Central memory CD8-positive, alpha-beta T cell (primary cell): Measurements from ENCODE around the gene INPP5A.
A peak's percentile ranks its signal among the peaks of the same experiment; 100 is the strongest.

ENCODE experiments used
- ATAC-seq: fragments of 150-1000 bp; cut with Tn5 transposase; replicated peaks from 2 replicates; pipeline ENCODE4 v1.10.0; 2022; ENCODE audit warnings: mild to moderate bottlenecking, moderate FRiP score, moderate number of reproducible peaks; ENCODE audit not compliant: poor library complexity, severe bottlenecking; ENCODE audit errors: extremely low read depth
- DNase-seq, 2 donors: peaks; one replicate each; pipeline ENCODE4 v3.0.0; 2021; ENCODE audit warnings: low spot score in 2 of 2
- H3K27ac Mint-ChIP-seq: one replicate; pipeline ENCODE4 v1.8.0; 2022; ENCODE audit warnings: low read depth, mild to moderate bottlenecking, moderate library complexity, mixed read lengths
- H3K27me3 Mint-ChIP-seq: one replicate; pipeline ENCODE4 v1.8.0; 2022; ENCODE audit warnings: mixed read lengths
- H3K36me3 Mint-ChIP-seq: one replicate; pipeline ENCODE4 v1.8.0; 2022; ENCODE audit warnings: mild to moderate bottlenecking, moderate library complexity, mixed read lengths; ENCODE audit not compliant: insufficient read depth
- H3K4me1 Mint-ChIP-seq: one replicate; pipeline ENCODE4 v1.8.0; 2022; ENCODE audit warnings: mixed read lengths
- H3K4me3 Mint-ChIP-seq: one replicate; pipeline ENCODE4 v1.8.0; 2022; ENCODE audit warnings: mild to moderate bottlenecking, moderate library complexity, mixed read lengths
- H3K9me3 Mint-ChIP-seq: one replicate; pipeline ENCODE4 v1.8.0; 2022; ENCODE audit warnings: mixed read lengths

The INPP5A gene

GRCh38 chr10:132681858-132682755 is 144.5 kb downstream of the INPP5A start:
- Mint-ChIP-seq H3K9me3 (no peaks in the 10 kb centered on the region), H3K27me3 (no peaks in the 10 kb centered on the region), H3K27ac (no peak overlapping the region), H3K36me3 (no peaks in the 10 kb centered on the region), H3K4me1 (peaks cover 33% of the 10 kb centered on the region), H3K4me3 (no peak overlapping the region)
- no peak for DNase-seq
- no peak for ATAC-seq

GRCh38 chr10:132684164-132684891 is 146.7 kb downstream of the INPP5A start:
- H3K9me3 Mint-ChIP-seq, result no peaks in the 10 kb centered on the region
- H3K4me3 Mint-ChIP-seq, result peak overlapping the region; percentile 7
- ATAC-seq (peak; percentile 88), DNase-seq (no peak)
- no peaks in the 10 kb centered on the region for H3K27me3 Mint-ChIP-seq
- H3K36me3 Mint-ChIP-seq, result no peaks in the 10 kb centered on the region
- peaks cover 24% of the 10 kb centered on the region for H3K4me1 Mint-ChIP-seq
- peak overlapping the region; percentile 0 for H3K27ac Mint-ChIP-seq

GRCh38 chr10:132685101-132685891 is 147.7 kb downstream of the INPP5A start:
- Mint-ChIP-seq H3K27ac (no peak overlapping the region), H3K4me1 (peaks cover 23% of the 10 kb centered on the region), H3K36me3 (no peaks in the 10 kb centered on the region), H3K27me3 (no peaks in the 10 kb centered on the region), H3K4me3 (no peak overlapping the region), H3K9me3 (no peaks in the 10 kb centered on the region)
- no peak for DNase-seq
- ATAC-seq, result no peak

- Mint-ChIP-seq H3K27me3 (no peaks in the 10 kb centered on the region), H3K4me1 (peaks cover 23% of the 10 kb centered on the region), H3K36me3 (no peaks in the 10 kb centered on the region), H3K27ac (no peak overlapping the region), H3K9me3 (no peaks in the 10 kb centered on the region), H3K4me3 (no peak overlapping the region)
- ATAC-seq (no peak), DNase-seq (no peak)
These were observed 148.5 kb downstream of the INPP5A start for GRCh38 chr10:132685921-132686680.

DNA sequence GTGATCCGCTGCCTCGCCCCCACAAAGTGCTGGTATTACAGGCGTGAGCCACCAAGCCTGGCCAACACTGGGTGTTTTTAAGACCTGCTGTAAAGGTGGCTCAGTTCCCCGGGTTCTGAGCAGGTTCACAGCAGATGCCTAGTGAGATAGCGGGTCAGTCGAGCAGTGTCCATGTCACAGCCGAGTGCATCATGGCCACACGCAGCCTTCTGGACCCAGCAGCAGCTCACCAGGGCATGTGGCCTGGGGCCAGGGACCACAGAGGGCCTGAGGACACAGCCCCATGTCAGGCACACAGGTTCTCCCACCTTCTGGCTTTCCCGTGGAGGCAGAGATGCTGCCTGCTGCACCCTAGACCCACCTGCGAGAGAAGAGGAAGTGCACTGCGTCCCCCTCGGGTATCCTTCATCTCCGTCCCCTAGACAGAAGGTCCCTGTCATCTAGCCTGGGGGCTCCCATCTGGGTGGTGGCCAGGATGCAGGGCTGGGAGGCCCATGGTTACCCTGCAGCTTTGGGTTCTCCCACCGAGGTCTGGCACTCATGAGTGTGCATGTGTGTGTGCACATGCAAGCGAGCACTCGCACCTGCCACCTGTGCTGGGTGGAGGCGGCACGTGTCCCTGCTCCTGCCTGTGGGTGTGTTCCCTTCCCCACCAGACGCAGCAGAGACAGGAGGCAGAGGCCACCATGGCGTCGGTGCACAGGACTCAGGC is 149.8 kb downstream of the INPP5A start:
- Mint-ChIP-seq H3K9me3 (peaks cover 8% of the 10 kb centered on the region), H3K27me3 (no peaks in the 10 kb centered on the region), H3K36me3 (peaks cover 2% of the 10 kb centered on the region), H3K4me3 (no peak overlapping the region), H3K4me1 (peaks cover 11% of the 10 kb centered on the region), H3K27ac (no peak overlapping the region)
- DNase-seq (no peak), ATAC-seq (no peak)

GRCh38 chr10:132687893-132688579 is 150.4 kb downstream of the INPP5A start:
- H3K9me3 Mint-ChIP-seq, result peaks cover 13% of the 10 kb centered on the region
- H3K27ac Mint-ChIP-seq, result no peak overlapping the region
- ATAC-seq, result no peak
- H3K4me3 Mint-ChIP-seq, result no peak overlapping the region
- peaks cover 11% of the 10 kb centered on the region for H3K4me1 Mint-ChIP-seq
- H3K36me3 Mint-ChIP-seq, result peaks cover 2% of the 10 kb centered on the region
- DNase-seq, result no peak
- no peaks in the 10 kb centered on the region for H3K27me3 Mint-ChIP-seq

- Mint-ChIP-seq H3K4me1 (peaks cover 11% of the 10 kb centered on the region), H3K4me3 (no peak overlapping the region), H3K36me3 (peaks cover 2% of the 10 kb centered on the region), H3K27ac (no peak overlapping the region), H3K27me3 (no peaks in the 10 kb centered on the region), H3K9me3 (peaks cover 17% of the 10 kb centered on the region)
- DNase-seq (no peak), ATAC-seq (no peak)
These were observed 151.2 kb downstream of the INPP5A start for GRCh38 chr10:132688580-132689420.

DNA sequence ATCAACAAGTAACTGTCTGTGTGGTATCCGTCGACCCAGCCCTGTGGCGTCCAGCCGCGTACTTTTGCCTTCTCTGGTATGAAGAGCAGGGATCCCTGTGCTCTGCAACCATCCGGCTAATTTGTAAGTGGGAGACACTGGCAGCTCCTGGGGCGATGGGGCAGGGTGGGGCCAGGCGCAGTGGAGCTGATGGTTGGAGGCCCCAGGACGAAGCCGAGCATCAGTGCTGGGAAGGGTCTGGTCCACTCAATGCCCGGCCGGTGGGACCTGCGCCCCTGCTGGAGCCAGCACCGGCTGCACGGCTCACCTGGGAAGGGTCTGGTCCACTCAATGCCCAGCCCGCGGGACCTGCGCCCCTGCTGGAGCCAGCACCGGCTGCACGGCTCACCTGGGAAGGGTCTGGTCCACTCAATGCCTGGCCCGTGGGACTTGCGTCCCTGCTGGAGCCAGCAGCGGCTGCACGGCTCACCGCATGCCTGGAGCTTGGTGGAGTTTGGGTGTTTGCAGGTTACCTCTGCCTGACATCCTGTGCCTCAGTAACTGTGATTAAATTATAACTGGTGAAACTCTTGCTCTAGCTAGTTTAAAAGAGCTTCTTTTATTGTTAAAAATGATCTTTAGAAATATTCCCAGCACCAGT is 152.3 kb downstream of the INPP5A start:
- peaks cover under 1% of the 10 kb centered on the region for H3K4me1 Mint-ChIP-seq

GRCh38 chr10:132690401-132690800 is 152.8 kb downstream of the INPP5A start:
- no peak for DNase-seq
- ATAC-seq, result no peak
- H3K4me1 Mint-ChIP-seq, result no peaks in the 10 kb centered on the region
- H3K4me3 Mint-ChIP-seq, result no peak overlapping the region
- H3K9me3 Mint-ChIP-seq, result peaks cover 25% of the 10 kb centered on the region
- H3K27me3 Mint-ChIP-seq, result no peaks in the 10 kb centered on the region
- H3K36me3 Mint-ChIP-seq, result peaks cover 5% of the 10 kb centered on the region
- no peak overlapping the region for H3K27ac Mint-ChIP-seq

More for the DNA sequence above, 152.3 kb downstream of the INPP5A start:
- Mint-ChIP-seq H3K36me3 (peaks cover 5% of the 10 kb centered on the region), H3K27ac (no peak overlapping the region), H3K4me3 (no peak overlapping the region), H3K27me3 (no peaks in the 10 kb centered on the region), H3K9me3 (peaks cover 25% of the 10 kb centered on the region)
- no peak for DNase-seq
- ATAC-seq, result no peak

DNA sequence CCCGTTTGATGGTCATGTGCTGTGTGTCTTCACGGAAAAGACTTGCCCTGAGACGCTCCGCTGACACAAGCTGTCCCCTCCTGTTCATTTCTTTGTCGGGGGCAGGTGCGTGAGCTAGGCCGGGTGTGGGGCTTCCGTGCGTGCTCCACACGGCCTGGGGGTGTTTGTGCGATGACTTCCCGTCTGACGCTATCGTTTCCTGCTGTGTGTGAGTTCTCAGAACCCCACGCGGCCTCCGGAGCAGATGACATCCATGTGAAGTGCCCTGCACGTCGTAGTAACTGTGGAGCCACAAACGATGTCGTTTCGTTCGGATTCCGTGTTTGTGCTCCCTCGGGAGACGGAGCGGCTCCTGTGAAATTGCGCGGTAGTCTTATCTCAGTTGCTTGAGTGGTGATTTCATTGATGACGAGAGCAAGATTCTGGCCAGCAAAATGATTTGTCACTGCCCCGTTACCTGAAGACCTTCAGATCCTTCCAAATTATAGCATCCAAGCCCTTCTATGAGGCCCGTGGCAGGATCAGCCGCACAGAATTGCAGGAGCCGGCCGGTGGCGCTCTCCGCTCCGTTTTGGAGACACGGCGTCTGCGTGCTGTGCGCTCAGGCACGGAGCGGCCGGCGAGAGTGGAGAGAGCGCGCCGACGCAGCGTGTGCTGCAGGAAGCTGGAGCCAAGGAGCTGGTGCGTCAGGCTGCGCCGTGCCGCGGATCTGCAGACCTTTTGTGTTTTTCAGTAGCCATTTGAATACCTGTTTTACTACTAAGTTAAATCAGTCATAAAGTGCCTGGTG is 153.4 kb downstream of the INPP5A start:
- ATAC-seq (no peak), DNase-seq (no peak)
- Mint-ChIP-seq H3K4me3 (no peak overlapping the region), H3K36me3 (peaks cover 5% of the 10 kb centered on the region), H3K4me1 (no peaks in the 10 kb centered on the region), H3K27ac (no peak overlapping the region), H3K27me3 (no peaks in the 10 kb centered on the region), H3K9me3 (peaks cover 25% of the 10 kb centered on the region)
